ENCODE results near the gene GPR89B.
"Not testable (repeated sequence)": the region's sequence is repeated elsewhere in the genome, so short reads cannot be mapped to it uniquely, and the experiment has no call there.

DNA sequence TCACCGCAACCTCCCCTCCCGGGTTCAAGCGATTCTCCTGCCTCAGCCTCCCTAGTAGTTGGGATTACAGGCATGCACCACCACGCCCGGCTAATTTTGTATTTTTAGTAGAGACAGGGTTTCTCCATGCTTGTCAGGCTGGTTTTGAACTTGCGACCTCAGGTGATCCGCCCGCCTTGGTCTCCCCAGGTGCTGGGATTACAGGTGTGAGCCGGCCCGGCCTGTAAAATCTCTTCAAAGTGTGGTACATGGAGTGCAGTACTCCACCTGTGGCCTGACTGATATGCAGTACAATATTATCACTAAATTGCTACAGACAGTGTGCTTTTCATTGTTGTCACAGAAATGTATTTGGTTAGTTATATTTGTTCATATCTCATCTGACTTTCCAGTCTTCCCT lies 531 bp upstream of the GPR89B start:
- not testable (repeated sequence) for TF ChIP-seq ELF4, TARDBP, SP1, SUZ12, ZNF384 (IDR thresholded peaks at IDR 0.05)

All from HEK293T (cell line).